Fibroblast of skin of right quadriceps (primary cell): Measurements from ENCODE around the gene KIAA0513.
A peak's percentile ranks its signal among the peaks of the same experiment; 100 is the strongest.

Experiments
- DNase-seq: peaks from one replicate; pipeline ENCODE4 v3.0.0-alpha.2; 2013

The KIAA0513 gene

GRCh38 chr16:85091522-85091910 is 63.9 kb downstream of the KIAA0513 start:
- DNase-seq = no peak

- no peak for DNase-seq
Observed at GRCh38 chr16:85092309-85092708, 64.7 kb downstream of the KIAA0513 start.

GRCh38 chr16:85092851-85093250 is 65.3 kb downstream of the KIAA0513 start:
- DNase-seq = no peak

GRCh38 chr16:85093705-85094104 is 66.1 kb downstream of the KIAA0513 start:
- DNase-seq = no peak

GRCh38 chr16:85094176-85094805 is 66.7 kb downstream of the KIAA0513 start:
- DNase-seq = no peak

- DNase-seq = no peak
Observed at GRCh38 chr16:85094812-85095211, 67.2 kb downstream of the KIAA0513 start.

- no peak for DNase-seq
Observed at GRCh38 chr16:85096921-85097320, 69.3 kb downstream of the KIAA0513 start.

GRCh38 chr16:85098565-85098964 is 71.0 kb downstream of the KIAA0513 start:
- no peak for DNase-seq

- no peak for DNase-seq
Observed at GRCh38 chr16:85100265-85100664, 72.7 kb downstream of the KIAA0513 start.

GRCh38 chr16:85101956-85102630 is 74.5 kb downstream of the KIAA0513 start:
- DNase-seq = peak; percentile 55

GRCh38 chr16:85103114-85104079 is 75.8 kb downstream of the KIAA0513 start:
- DNase-seq = no peak

GRCh38 chr16:85104147-85104546 is 76.6 kb downstream of the KIAA0513 start:
- DNase-seq = no peak

- no peak for DNase-seq
Observed at GRCh38 chr16:85104821-85105391, 77.3 kb downstream of the KIAA0513 start.

GRCh38 chr16:85105475-85105874 is 77.9 kb downstream of the KIAA0513 start:
- no peak for DNase-seq

GRCh38 chr16:85107083-85107482 is 79.5 kb downstream of the KIAA0513 start:
- no peak for DNase-seq

GRCh38 chr16:85107532-85107931 is 79.9 kb downstream of the KIAA0513 start:
- no peak for DNase-seq

- no peak for DNase-seq
Observed at GRCh38 chr16:85110105-85110504, 82.5 kb downstream of the KIAA0513 start.

- no peak for DNase-seq
Observed at GRCh38 chr16:85111184-85111583, 83.6 kb downstream of the KIAA0513 start.

- no peak for DNase-seq
Observed at GRCh38 chr16:85112364-85112763, 84.8 kb downstream of the KIAA0513 start, which contains the start of gene CIBAR2. CIBAR2 (minus strand) TSS chr16:85112472; CDS start chr16:85112352, 120 bp downstream.

- DNase-seq = no peak
Observed at GRCh38 chr16:85113168-85113733, 85.7 kb downstream of the KIAA0513 start.

GRCh38 chr16:85113913-85114312 is 86.3 kb downstream of the KIAA0513 start:
- no peak for DNase-seq

- DNase-seq = peak; percentile 73
Observed at GRCh38 chr16:85114909-85115567, 87.4 kb downstream of the KIAA0513 start.
